Measurements from ENCODE around the gene SCMH1. TPM values are rescaled to one million over a fixed set of nuclear protein-coding genes. Genes with fewer than 3 reads are reported as not detected.
A peak's percentile ranks its signal among the peaks of the same experiment; 100 is the strongest.
"Not testable (repeated sequence)": the region's sequence is repeated elsewhere in the genome, so short reads cannot be mapped to it uniquely, and the experiment has no call there.

Gene SCMH1
- total RNA-seq, 2 donors from 2014 or later: 18.0 to 24.3 TPM

- Mint-ChIP-seq H3K36me3 (peaks cover 11 to 18% of the 10 kb centered on the region in 2 donors), H3K27ac (no peak overlapping the region), H3K9me3 (no peaks in the 10 kb centered on the region)
- ATAC-seq: no peak
- no peak for DNase-seq (ENCODE audit: low spot score in 2 of 2)
These were observed 88.3 kb downstream of the SCMH1 start for GRCh38 chr1:41153750-41154274.

GRCh38 chr1:41152622-41153044, 89.5 kb downstream of the SCMH1 start:
- no peak for ATAC-seq
- peaks cover 9 to 12% of the 10 kb centered on the region in 2 donors for H3K36me3 Mint-ChIP-seq
- H3K9me3 Mint-ChIP-seq: no peaks in the 10 kb centered on the region
- H3K27ac Mint-ChIP-seq: no peak overlapping the region
- DNase-seq (ENCODE audit: low spot score in 2 of 2): no peak

- Mint-ChIP-seq H3K36me3 (peaks cover 9 to 12% of the 10 kb centered on the region in 2 donors), H3K27ac (peak overlapping the region in 1 of 2 donors; percentile 15), H3K9me3 (no peaks in the 10 kb centered on the region)
- DNase-seq (ENCODE audit: low spot score in 2 of 2) (no peak), ATAC-seq (no peak)
These were observed 90.3 kb downstream of the SCMH1 start for GRCh38 chr1:41151846-41152245.

GRCh38 chr1:41149570-41149969, 92.5 kb downstream of the SCMH1 start:
- no peak for ATAC-seq
- no peak overlapping the region for H3K27ac Mint-ChIP-seq
- no peak for DNase-seq (ENCODE audit: low spot score in 2 of 2)
- H3K36me3 Mint-ChIP-seq: peaks cover 9 to 12% of the 10 kb centered on the region in 2 donors
- H3K9me3 Mint-ChIP-seq: no peaks in the 10 kb centered on the region

- DNase-seq (ENCODE audit: low spot score in 2 of 2) (no peak), ATAC-seq (no peak)
- Mint-ChIP-seq H3K27ac (no peak overlapping the region), H3K36me3 (peaks cover 13 to 30% of the 10 kb centered on the region in 2 donors), H3K9me3 (no peaks in the 10 kb centered on the region)
These were observed 97.8 kb downstream of the SCMH1 start for GRCh38 chr1:41144285-41144684.

- Mint-ChIP-seq H3K9me3 (peaks cover 5 to 16% of the 10 kb centered on the region in 2 donors), H3K36me3 (peaks cover 29 to 48% of the 10 kb centered on the region in 2 donors), H3K27ac (no peak overlapping the region)
- DNase-seq (ENCODE audit: low spot score in 2 of 2) (no peak), ATAC-seq (no peak)
These were observed 103.6 kb downstream of the SCMH1 start for GRCh38 chr1:41138549-41138948.

- H3K9me3 Mint-ChIP-seq: peaks cover 5 to 21% of the 10 kb centered on the region in 2 donors
- DNase-seq (ENCODE audit: low spot score in 2 of 2) (no peak), ATAC-seq (peak in 1 of 2 donors; percentile 92)
- H3K36me3 Mint-ChIP-seq: peaks cover 38 to 45% of the 10 kb centered on the region in 2 donors
- peak overlapping the region in 1 of 2 donors; percentile 62 for H3K27ac Mint-ChIP-seq
These were observed 106.7 kb downstream of the SCMH1 start for GRCh38 chr1:41135196-41135947.

- ATAC-seq; DNase-seq (ENCODE audit: low spot score in 2 of 2); H3K27ac Mint-ChIP-seq: not testable (repeated sequence)
- Mint-ChIP-seq H3K36me3 (peaks cover 36 to 45% of the 10 kb centered on the region in 2 donors), H3K9me3 (peaks cover 5 to 21% of the 10 kb centered on the region in 2 donors)
These were observed 107.8 kb downstream of the SCMH1 start for GRCh38 chr1:41134325-41134724.

GRCh38 chr1:41122851-41123518, 119.1 kb downstream of the SCMH1 start:
- ATAC-seq: peak; percentile 14 to 72
- Mint-ChIP-seq H3K27ac (no peak overlapping the region), H3K9me3 (no peaks in the 10 kb centered on the region), H3K36me3 (peaks cover under 1 to 1% of the 10 kb centered on the region in 2 donors)
- DNase-seq (ENCODE audit: low spot score in 2 of 2): no peak

GRCh38 chr1:41122148-41122547, 120.0 kb downstream of the SCMH1 start:
- no peak for DNase-seq (ENCODE audit: low spot score in 2 of 2)
- no peak for ATAC-seq
- peaks cover 7% of the 10 kb centered on the region in 2 donors for H3K36me3 Mint-ChIP-seq
- no peak overlapping the region for H3K27ac Mint-ChIP-seq
- H3K9me3 Mint-ChIP-seq: no peaks in the 10 kb centered on the region

GRCh38 chr1:41118645-41119044, 123.5 kb downstream of the SCMH1 start:
- DNase-seq (ENCODE audit: low spot score in 2 of 2): no peak
- Mint-ChIP-seq H3K9me3 (no peaks in the 10 kb centered on the region), H3K36me3 (peaks cover 7% of the 10 kb centered on the region in 2 donors), H3K27ac (no peak overlapping the region)
- no peak for ATAC-seq

- ATAC-seq, H3K36me3 Mint-ChIP-seq: not testable (repeated sequence)
These were observed 124.9 kb downstream of the SCMH1 start for GRCh38 chr1:41117241-41117640.

GRCh38 chr1:41110736-41111135, 131.4 kb downstream of the SCMH1 start:
- Mint-ChIP-seq H3K36me3 (peaks cover 7 to 10% of the 10 kb centered on the region in 2 donors), H3K9me3 (no peaks in the 10 kb centered on the region), H3K27ac (no peak overlapping the region)
- ATAC-seq: no peak
- DNase-seq (ENCODE audit: low spot score in 2 of 2): no peak

More at GRCh38 chr1:41117241-41117640, 124.9 kb downstream of the SCMH1 start:
- H3K27ac Mint-ChIP-seq; DNase-seq (ENCODE audit: low spot score in 2 of 2); H3K9me3 Mint-ChIP-seq: not testable (repeated sequence)

- ATAC-seq (no peak), DNase-seq (ENCODE audit: low spot score in 2 of 2) (no peak)
- H3K27ac Mint-ChIP-seq: no peak overlapping the region
- H3K36me3 Mint-ChIP-seq: peaks cover 7 to 10% of the 10 kb centered on the region in 2 donors
- H3K9me3 Mint-ChIP-seq: no peaks in the 10 kb centered on the region
These were observed 131.8 kb downstream of the SCMH1 start for GRCh38 chr1:41110286-41110685.

- peaks cover 7 to 10% of the 10 kb centered on the region in 2 donors for H3K36me3 Mint-ChIP-seq
- no peak overlapping the region for H3K27ac Mint-ChIP-seq
- no peak for DNase-seq (ENCODE audit: low spot score in 2 of 2)
- H3K9me3 Mint-ChIP-seq: no peaks in the 10 kb centered on the region
- ATAC-seq: no peak
These were observed 132.6 kb downstream of the SCMH1 start for GRCh38 chr1:41109310-41110197.

- Mint-ChIP-seq H3K36me3 (peaks cover 7 to 10% of the 10 kb centered on the region in 2 donors), H3K27ac (no peak overlapping the region), H3K9me3 (no peaks in the 10 kb centered on the region)
- ATAC-seq: no peak
- no peak for DNase-seq (ENCODE audit: low spot score in 2 of 2)
These were observed 133.3 kb downstream of the SCMH1 start for GRCh38 chr1:41108696-41109275.

Data from activated naive CD4-positive, alpha-beta T cell treated with anti-CD3 and anti-CD28 coated beads, Interleukin-2, amount 50 U/mL, for 72 hours (primary cell).